ENCODE results near the gene DUSP2.

DUSP2 gene

GRCh38 chr2:96105152-96105915 is 39.9 kb downstream of the DUSP2 start:
- TF ChIP-seq REST (IDR thresholded peaks at IDR 0.05; ENCODE audit: insufficient read depth in 1 of 2, low read depth in 2 of 2, low read length in 2 of 2) (no peak), POLR2AphosphoS5 (IDR thresholded peaks at IDR 0.05; ENCODE audit: low read depth, low read length) (no peak)

DNA sequence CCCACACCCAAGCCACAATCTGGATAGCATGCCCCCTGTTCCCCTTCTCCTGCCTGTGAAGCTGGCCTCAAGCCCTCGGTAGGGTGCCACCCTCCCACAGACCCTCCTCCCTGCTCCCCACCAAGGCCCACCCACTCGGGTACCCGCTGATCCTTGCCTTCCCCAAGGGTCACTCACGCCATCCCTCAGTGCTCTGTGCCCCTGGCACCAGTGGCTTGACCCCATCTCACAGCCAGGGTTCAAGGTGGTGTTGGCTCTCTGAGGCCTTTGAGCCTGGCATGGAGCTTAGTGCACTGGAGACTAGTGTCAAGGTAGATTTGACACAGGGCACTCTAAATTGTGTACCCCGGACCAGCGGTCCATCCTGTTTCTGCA is 40.8 kb downstream of the DUSP2 start:
- TF ChIP-seq TAF1 (IDR thresholded peaks at IDR 0.05; ENCODE audit: borderline replicate concordance, insufficient read depth, low read length) (no peak), POLR2AphosphoS5 (IDR thresholded peaks at IDR 0.05; ENCODE audit: low read depth, low read length) (no peak), FOXP2 (optimal IDR thresholded peaks at IDR 0.05; ENCODE audit: borderline replicate concordance, extremely low read depth, extremely low read length, insufficient read depth) (no peak), SIN3A (IDR thresholded peaks at IDR 0.05; ENCODE audit: borderline replicate concordance, insufficient read depth, low read length) (no peak), REST (IDR thresholded peaks at IDR 0.05; ENCODE audit: insufficient read depth in 1 of 2, low read depth in 2 of 2, low read length in 2 of 2) (no peak)

DNA sequence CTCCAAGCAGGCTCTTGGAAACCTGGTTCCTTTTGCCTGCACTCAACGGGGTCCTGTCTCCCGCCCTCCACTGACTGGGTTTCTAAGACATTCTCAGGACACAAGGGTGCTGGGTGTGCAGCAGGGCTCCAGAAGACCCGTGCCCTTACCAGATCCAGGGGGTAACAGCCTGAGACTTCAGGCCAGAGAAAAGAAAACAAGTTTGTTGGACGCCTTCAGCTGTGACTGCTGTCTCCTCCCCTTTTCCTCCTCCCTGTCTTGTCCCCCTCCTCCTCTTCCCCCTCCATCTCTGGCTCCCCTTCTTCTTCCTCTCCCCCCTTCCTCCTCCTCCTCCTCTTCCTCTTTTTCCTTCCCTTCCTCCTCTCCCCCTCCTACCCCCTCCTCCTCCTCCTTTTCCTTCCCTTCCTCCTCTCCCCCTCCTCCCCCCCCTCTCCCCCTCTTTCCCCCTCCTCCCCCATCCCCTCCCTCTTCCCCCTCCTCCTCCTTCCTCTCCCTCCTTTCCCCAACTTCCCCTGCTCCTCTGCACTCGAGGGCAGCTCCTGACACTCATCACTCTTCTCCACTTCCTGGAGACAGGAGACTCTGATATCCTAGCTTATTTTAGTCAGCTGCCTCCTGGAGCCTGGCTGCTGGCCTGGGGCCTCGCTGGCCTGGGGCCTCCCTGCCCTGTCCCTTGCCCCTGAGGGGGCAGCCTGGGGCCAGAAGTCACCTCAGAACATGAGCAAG is 41.3 kb downstream of the DUSP2 start:
- TF ChIP-seq SIN3A (IDR thresholded peaks at IDR 0.05; ENCODE audit: borderline replicate concordance, insufficient read depth, low read length) (no peak), REST (IDR thresholded peaks at IDR 0.05; ENCODE audit: insufficient read depth in 1 of 2, low read depth in 2 of 2, low read length in 2 of 2) (no peak), FOXP2 (optimal IDR thresholded peaks at IDR 0.05; ENCODE audit: borderline replicate concordance, extremely low read depth, extremely low read length, insufficient read depth) (no peak), POLR2AphosphoS5 (IDR thresholded peaks at IDR 0.05; ENCODE audit: low read depth, low read length) (no peak), TAF1 (IDR thresholded peaks at IDR 0.05; ENCODE audit: borderline replicate concordance, insufficient read depth, low read length) (no peak)

- TF ChIP-seq REST (IDR thresholded peaks at IDR 0.05; ENCODE audit: insufficient read depth in 1 of 2, low read depth in 2 of 2, low read length in 2 of 2) (no peak), FOXP2 (optimal IDR thresholded peaks at IDR 0.05; ENCODE audit: borderline replicate concordance, extremely low read depth, extremely low read length, insufficient read depth) (no peak), SIN3A (IDR thresholded peaks at IDR 0.05; ENCODE audit: borderline replicate concordance, insufficient read depth, low read length) (no peak), POLR2AphosphoS5 (IDR thresholded peaks at IDR 0.05; ENCODE audit: low read depth, low read length) (no peak), TAF1 (IDR thresholded peaks at IDR 0.05; ENCODE audit: borderline replicate concordance, insufficient read depth, low read length) (no peak)
These were observed 42.0 kb downstream of the DUSP2 start for GRCh38 chr2:96103187-96103601.
